IPS-NIHi7 (cell line): Measurements from ENCODE around the gene IL23R.
"Not testable (repeated sequence)": the region's sequence is repeated elsewhere in the genome, so short reads cannot be mapped to it uniquely, and the experiment has no call there.

Experiments used
- DNase-seq: peaks from one replicate; pipeline ENCODE4 v3.0.0; 2012; ENCODE audit warnings: mixed read lengths; ENCODE audit errors: extremely low spot score

IL23R gene

GRCh38 chr1:67194209-67194863, 28.1 kb downstream of the IL23R start:
- no peak for DNase-seq

- DNase-seq, result no peak
Observed at GRCh38 chr1:67200755-67201154, 34.5 kb downstream of the IL23R start.

DNA sequence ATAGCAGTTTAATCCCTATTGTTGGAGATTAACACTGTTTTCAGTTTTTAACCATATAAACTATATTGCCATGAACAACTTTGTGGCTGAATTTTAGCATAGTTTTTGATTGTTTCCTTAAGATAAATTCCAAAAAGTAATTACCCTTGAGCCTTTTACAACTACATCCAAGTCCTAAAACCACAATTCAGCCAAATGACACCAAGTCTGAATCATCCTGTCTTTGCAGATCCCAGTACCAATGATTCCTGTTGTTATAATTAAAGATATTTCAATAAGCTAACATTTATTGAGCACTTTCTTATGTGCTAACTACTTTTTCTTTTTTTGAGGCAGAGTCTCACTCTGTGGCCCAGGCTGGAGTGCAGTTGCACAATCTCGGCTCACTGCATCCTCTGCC, 35.6 kb downstream of the IL23R start:
- DNase-seq, result no peak

DNA sequence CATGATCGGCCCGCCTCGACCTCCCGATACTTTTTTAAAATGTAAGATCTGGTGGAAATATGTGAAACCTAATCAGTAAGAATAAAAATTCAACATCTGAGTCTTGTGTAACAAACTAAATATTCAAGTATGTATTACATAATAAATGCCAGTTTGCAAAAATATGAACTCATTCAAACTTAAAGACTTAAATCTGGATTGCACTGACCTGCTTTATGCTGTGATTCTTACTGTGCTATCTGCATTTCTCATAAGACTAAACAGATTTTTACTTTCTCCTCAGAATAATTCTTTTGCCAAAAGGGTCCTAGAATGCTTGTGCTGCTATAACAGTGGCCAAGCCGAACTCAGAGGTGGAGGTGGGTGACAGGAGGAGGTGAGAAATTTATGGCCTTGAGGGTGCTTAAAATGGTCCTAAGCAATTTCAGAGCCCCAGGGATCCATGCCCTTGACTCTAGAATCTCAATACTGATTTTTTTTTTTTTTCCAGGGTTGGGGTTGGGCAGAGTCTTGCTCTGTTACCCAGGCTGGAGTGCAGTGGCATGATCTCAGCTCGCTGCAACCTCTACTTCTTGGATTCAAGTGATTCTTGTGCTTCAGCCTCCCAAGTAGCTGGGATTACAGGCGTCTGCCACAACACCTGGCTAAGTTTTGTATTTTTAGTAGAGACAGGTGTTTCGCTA, 38.2 kb downstream of the IL23R start:
- DNase-seq, result no peak

- DNase-seq, result not testable (repeated sequence)
Observed at GRCh38 chr1:67207398-67207797, 41.1 kb downstream of the IL23R start.

- DNase-seq, result no peak
Observed at GRCh38 chr1:67208217-67208616, 42.0 kb downstream of the IL23R start.

- no peak for DNase-seq
Observed at GRCh38 chr1:67209521-67209920, 43.3 kb downstream of the IL23R start.

DNA sequence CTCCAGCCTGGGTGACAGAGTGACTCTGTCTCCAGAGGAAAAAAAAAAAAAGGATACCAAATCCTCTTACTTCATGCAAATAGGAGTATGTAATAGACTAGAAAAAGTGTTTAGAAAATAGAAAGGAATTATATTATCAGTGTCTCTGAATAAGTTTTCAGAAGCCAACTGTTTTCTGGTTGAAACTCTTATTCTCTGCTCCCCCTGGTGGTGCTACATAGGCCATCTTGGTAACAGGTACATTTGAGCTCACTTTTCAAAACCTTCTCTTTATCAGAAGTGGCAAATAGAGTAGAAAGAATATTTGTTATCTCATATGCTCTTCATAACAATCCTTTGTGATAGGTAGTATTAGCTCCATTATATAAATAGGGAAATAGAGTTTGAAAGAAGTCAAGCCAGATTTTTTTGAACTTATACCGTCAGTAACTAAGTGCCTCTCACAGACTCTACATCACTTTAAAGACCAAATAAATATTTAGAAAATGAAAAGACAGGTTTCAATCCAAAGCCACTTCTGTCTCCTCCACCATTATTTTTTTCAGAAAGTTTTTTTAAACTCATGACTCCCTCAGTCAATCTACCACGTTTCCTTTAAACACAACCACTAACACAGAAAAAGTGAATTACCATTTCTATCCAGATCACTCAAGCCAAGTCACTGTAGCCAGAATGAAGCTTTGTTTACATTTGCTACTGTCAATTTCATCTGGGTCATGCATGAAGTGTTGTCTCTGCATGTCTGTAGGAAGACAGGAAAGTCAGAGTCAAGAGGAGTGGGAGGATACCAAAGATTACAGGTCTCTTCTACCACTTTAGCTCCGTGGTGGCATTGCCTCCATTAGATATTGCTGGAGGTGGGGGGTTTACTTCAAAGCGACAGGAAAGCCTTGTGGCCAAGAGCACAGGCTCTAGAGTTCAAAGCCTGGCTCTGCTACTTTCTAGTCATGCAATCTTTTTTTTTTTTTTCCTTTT, 45.6 kb downstream of the IL23R start:
- no peak for DNase-seq

DNA sequence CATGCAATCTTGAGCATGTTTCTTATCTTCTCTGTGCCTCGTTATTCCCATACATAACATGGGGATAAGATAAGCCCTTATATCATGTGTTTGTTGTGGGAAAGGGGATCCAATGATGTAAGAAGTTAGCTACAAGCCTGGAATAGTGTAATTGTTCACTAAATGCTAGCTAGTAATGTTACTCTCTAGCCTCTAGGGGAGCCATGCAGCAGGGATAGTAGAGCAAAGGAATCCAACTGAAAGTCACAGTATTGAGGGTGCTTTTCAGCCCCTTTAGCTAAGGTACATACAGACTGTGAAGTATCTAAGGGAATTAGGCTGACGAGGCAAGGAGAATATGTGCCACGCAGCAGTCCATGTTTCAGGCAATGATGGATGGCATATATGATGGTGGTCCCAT, 46.9 kb downstream of the IL23R start:
- DNase-seq, result peak; percentile 63

- DNase-seq, result no peak
Observed at GRCh38 chr1:67213948-67214347, 47.7 kb downstream of the IL23R start.

- DNase-seq, result no peak
Observed at GRCh38 chr1:67214420-67215174, 48.3 kb downstream of the IL23R start.

DNA sequence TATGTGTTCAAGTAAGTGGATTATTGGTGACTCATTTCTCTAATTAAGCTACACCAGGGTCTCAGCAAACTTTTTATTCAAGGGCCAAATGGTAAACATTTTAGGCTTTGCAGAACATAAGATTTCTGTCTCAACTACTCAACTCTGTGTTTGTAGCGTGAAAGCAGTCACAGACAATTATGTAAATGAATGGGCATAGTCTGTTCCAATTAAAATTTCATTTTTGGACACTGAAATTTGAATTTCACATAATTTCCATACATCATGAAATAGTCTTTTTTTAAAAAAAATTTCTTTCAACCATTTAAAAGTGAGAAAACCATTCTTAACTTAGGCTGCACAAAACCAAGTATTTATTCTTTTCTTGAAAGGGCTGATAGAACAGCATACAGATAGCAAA, 50.1 kb downstream of the IL23R start:
- DNase-seq, result no peak

DNA sequence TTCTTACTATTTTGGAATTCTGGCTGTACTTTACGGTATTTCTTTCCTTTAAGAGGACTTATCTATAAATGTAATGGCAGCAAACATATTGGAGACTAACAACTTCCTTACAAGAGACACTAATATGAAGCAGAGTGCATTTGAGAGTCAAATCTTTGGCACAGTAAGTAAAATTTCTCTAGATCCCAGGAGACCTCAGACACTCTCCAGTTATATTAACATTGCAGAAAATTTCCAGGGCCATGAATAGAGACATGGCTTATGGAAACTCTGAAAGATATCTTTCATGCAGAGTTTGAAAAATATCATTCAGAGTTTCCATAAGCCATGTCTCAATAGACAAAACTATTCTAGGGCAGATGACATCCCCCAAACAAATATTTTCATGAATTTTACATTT, 51.2 kb downstream of the IL23R start:
- DNase-seq, result no peak

GRCh38 chr1:67217938-67218337, 51.7 kb downstream of the IL23R start:
- no peak for DNase-seq

GRCh38 chr1:67224856-67225255, 58.6 kb downstream of the IL23R start:
- DNase-seq, result no peak

DNA sequence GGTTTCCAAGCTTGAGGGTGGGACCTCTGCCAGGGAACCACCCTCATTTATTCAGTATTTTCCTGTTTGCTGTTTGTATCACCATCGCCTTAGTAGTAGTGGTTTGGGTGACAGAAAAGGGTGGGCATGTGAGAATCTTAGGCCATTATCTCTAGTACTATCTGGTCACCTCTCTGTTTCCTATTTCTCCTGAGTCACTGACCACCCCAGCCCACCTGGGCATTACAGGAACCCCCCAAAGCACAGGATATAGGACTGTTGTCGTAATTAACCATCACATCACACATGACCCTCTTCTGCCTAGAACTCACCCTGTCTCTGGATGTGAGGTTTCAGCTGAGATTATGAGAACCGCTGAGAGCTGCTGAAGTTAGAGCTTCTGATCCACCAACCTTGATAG, 60.4 kb downstream of the IL23R start:
- no peak for DNase-seq

DNA sequence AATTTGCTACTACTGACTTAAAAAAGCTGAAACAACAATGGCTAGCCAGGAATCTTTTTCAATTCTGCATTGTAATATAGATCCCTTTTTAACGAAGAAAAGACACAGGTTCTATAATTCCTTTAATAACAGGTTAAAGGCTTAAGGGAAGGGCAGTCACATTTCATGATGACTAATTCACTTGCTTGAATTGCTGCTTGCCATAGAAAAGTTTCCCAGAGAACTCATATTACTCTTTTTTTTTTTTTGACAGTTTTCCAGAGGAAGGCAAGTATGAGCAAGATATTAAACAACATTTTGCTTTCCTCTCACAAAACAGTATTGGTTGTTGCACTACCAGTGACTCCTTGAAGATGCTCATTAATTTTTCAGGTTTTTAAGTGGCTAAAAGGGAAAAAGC, 60.9 kb downstream of the IL23R start:
- DNase-seq, result no peak

DNA sequence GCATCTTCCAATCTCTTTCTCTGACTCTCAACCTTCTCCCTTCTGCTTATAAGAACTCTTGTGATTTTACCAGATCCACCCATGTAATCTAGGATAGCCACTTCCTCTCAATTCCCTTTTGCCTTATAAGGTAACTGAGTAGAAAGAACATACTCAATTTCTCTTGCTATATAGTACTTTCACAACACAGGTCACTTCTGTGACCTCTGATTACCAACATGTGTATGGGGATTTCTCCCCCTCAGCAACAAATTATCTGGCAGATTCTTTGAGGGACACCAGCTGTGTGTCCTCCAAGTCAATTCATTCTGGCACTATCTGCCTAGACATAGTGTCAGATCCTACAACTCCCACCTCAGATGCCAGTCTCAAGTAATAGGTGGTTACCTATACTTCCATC, 62.5 kb downstream of the IL23R start:
- DNase-seq, result no peak

- DNase-seq, result no peak
Observed at GRCh38 chr1:67230539-67230938, 64.3 kb downstream of the IL23R start.

DNA sequence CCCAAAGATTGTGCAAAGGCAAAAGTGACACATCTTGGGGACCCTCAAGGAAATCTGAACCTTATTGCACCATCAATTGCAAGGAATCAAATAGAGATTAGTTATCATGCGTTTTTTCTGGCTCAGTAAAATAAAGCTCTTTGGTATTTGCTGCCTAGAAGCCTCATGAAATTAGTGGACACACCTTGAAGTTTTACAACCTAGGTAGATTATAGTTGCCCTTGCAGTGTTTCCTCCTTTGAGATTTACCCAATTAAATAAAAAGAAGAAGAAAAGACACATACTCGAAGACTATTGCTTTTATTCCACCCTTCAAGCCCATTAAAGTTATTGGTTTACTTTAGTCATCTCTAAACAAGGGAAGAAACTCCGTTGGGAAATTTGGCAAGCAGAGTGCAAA, 70.0 kb downstream of the IL23R start:
- DNase-seq, result no peak

DNA sequence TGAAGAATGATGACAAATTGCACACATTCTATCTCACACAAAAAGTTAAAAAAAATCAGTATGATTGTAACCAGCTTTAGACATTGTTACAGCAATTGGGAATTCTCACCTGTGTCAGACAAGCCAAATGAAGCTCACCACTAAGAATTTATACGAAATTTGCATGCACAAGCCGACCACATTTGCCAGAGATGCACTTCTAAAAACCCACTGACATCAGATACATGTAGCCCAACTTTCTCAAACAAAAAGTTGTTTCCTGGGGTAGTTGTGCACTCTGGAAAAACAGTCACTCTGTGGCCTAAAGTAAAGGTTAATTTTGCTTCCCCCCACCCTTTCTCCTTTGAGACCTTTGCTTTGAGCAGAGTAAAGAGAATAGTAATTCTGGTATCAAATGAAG, 73.5 kb downstream of the IL23R start:
- DNase-seq, result no peak

GRCh38 chr1:67241200-67241746, 75.0 kb downstream of the IL23R start:
- DNase-seq, result no peak
